Measurements from ENCODE around the gene ROGDI. TPM values are rescaled to one million over a fixed set of nuclear protein-coding genes. Genes with fewer than 3 reads are reported as not detected.

ROGDI gene
- total and polyA plus RNA-seq, 9 of the 15 experiments (the other 6 are each of a cell fraction or from before 2014, with no cell fraction given), result 0.97 to 37.3 (median 16.5) TPM

GRCh38 chr16:4830408-4830807 lies 28.0 kb upstream of the ROGDI start (continued):
- TF ChIP-seq RCOR1 (IDR thresholded peaks at IDR 0.05; ENCODE audit: borderline replicate concordance in 1 of 2, low read depth in 2 of 2, low read length in 2 of 2) (no peak), CEBPB (tag; IDR thresholded peaks at IDR 0.05) (no peak)

GRCh38 chr16:4828567-4829321 lies 26.3 kb upstream of the ROGDI start:
- peaks cover 0 to 2% of the 10 kb centered on the region in 2 experiments; a peak in 2 of 5 replicates for H3K4me1 ChIP-seq (replicated peaks in 1 of 2; ENCODE audit: control insufficient read depth in 2 of 2, insufficient read depth in 2 of 2, low read length in 2 of 2)
- no peak for DNase-seq (ENCODE audit: extremely low read depth in 1 of 4, low spot score in 3 of 4)
- H4K20me1 ChIP-seq (replicated peaks; ENCODE audit: control insufficient read depth, insufficient read depth, low read length), result no peaks in the 10 kb centered on the region; the same call in 1 of the 2 replicates
- no peaks in the 10 kb centered on the region for H3K9me1 ChIP-seq (ENCODE audit: control insufficient read depth, insufficient read depth, low read length)
- H2AFZ ChIP-seq (ENCODE audit: low read depth, low read length), result no peak overlapping the region
- no peak for ATAC-seq
- peaks cover 10% of the 10 kb centered on the region; the same call in 1 of the 3 replicates for H3K79me2 ChIP-seq (ENCODE audit: control insufficient read depth, insufficient read depth, low read length)
- intact Hi-C loops (cut with micrococcal nuclease) (no loop called here), in situ Hi-C loops (cut with MboI) (no loop called here)
- H3K9ac ChIP-seq (ENCODE audit: insufficient read depth in 1 of 2, low read depth in 2 of 2, low read length in 2 of 2), result no peak overlapping the region
- H3K27me3 ChIP-seq (ENCODE audit: control insufficient read depth in 2 of 2, insufficient read depth in 2 of 2, low read length in 2 of 2), result no peaks in the 10 kb centered on the region
- H3K4me3 ChIP-seq, result no peak overlapping the region
- H3K27ac ChIP-seq (ENCODE audit: extremely low read depth, low read depth, low read length), result no peak overlapping the region
- no peak for FAIRE-seq
- H3K36me3 ChIP-seq (ENCODE audit: control insufficient read depth, insufficient read depth, low read length), result peaks cover 89% of the 10 kb centered on the region
- H3K9me3 ChIP-seq (replicated peaks; ENCODE audit: control insufficient read depth, insufficient read depth, low read depth, low read length), result no peaks in the 10 kb centered on the region
- ChIA-PET CTCF (ENCODE audit: low intra/inter-chr PET ratio) (no interaction called here), POLR2A (interaction anchor here (1.5 kb wide), 1 partner anchor 56 kb away, joined by 3 read pairs; no protein-coding TSS in a partner anchor)
- H3K4me2 ChIP-seq (ENCODE audit: insufficient read depth, low read length), result no peak overlapping the region
- WGBS (ENCODE audit: insufficient coverage, low coverage, missing lambda C conversion rate), result 94% methylated on average over 11 of the region's 11 CpGs
- BruUV-seq (replicated peaks), result no TSS peak
- TF ChIP-seq FOXM1 (IDR thresholded peaks at IDR 0.05; ENCODE audit: low read depth), result no peak
- no peak for TF ChIP-seq FOXM1 (CRISPR knock-in tag; IDR thresholded peaks at IDR 0.05; ENCODE audit: low read depth)
- TF ChIP-seq DPF2 (IDR thresholded peaks at IDR 0.05), result no peak
- no peak for TF ChIP-seq MAFG (tag; conservative IDR thresholded peaks at IDR 0.05)
- TF ChIP-seq, protein P1, sequence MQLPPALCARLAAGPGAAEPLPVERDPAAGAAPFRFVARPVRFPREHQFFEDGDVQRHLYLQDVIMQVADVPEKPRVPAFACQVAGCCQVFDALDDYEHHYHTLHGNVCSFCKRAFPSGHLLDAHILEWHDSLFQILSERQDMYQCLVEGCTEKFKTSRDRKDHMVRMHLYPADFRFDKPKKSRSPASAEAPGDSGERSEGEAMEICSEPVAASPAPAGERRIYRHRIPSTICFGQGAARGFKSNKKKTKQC (CRISPR knock-in tag; IDR thresholded peaks at IDR 0.05), result no peak
- no peak for TF ChIP-seq CBX1 (IDR thresholded peaks at IDR 0.05; ENCODE audit: low read depth)
- no peak for TF ChIP-seq ZNF740 (CRISPR knock-in tag; IDR thresholded peaks at IDR 0.05)
- TF ChIP-seq ZNF740 (tag; IDR thresholded peaks at IDR 0.05), result no peak
- TF ChIP-seq HMG20B (CRISPR knock-in tag; IDR thresholded peaks at IDR 0.05), result no peak
- no peak for TF ChIP-seq POLR2AphosphoS5 (IDR thresholded peaks at IDR 0.05; ENCODE audit: control insufficient read depth, insufficient read depth, low read depth, low read length)
- TF ChIP-seq E2F5 (CRISPR knock-in tag; IDR thresholded peaks at IDR 0.05), result no peak
- no peak for TF ChIP-seq ZNF507 (tag; conservative IDR thresholded peaks at IDR 0.05)

Measured in K562 (cell line).